Erythroblast (primary cell): ENCODE measurements around the gene CREBL2.

ENCODE experiments used
- GATA1 ChIP-seq: IDR thresholded peaks from 2 replicates; pipeline ENCODE4 v1.6.1; 2011; ENCODE audit warnings: low read depth, mild to moderate bottlenecking, control low read depth, low read length, moderate library complexity
- POLR2A ChIP-seq: IDR thresholded peaks from 2 replicates; pipeline ENCODE4 v1.6.1; 2011; ENCODE audit warnings: mild to moderate bottlenecking, low read length

DNA sequence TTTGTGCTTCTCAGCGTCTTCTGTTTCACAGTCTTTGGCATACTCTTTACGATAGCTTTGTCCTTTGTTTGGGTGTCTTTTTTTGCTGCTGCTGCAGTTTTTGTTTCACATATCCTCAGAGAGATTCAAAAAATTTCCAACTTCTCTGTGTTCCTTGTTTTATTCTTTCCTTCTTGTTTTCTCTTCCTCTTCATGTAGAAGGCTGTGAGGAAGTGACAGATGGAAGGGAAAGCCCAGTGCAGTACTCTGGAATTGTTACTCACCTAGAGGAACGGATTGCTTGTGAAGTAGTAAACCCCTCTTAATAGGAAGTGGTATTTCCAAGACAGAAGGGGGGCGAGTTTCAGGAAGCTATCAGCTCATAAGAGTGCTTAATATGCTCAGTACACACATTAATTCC lies 1.7 kb downstream of the CREBL2 start:
- TF ChIP-seq POLR2A (no peak), GATA1 (no peak)
